ENCODE measurements around the gene LY6G6F. TPM values are rescaled to one million over a fixed set of nuclear protein-coding genes. Genes with fewer than 3 reads are reported as not detected.

Gene LY6G6F
- total and polyA plus RNA-seq, 2 of the 13 experiments (the other 11 are each of a cell fraction or from before 2014, with no cell fraction given): not detected

GRCh38 chr6:31733734-31734133, 27.1 kb downstream of the LY6G6F start (continued):
- TF ChIP-seq ZFP36L1 (CRISPR knock-in tag; IDR thresholded peaks at IDR 0.05) (no peak), NKX3-1 (CRISPR knock-in tag; IDR thresholded peaks at IDR 0.05) (no peak), PCBP2 (optimal IDR thresholded peaks at IDR 0.05; ENCODE audit: low read depth, low read length, poor library complexity, severe bottlenecking) (peak; percentile 65), PHF8 (CRISPR knock-in tag; IDR thresholded peaks at IDR 0.05) (0 out of 2 replicates have a peak, but pooled peaks have one; percentile 12), POLR2G (IDR thresholded peaks at IDR 0.05; ENCODE audit: low read depth, low read length) (0 out of 2 replicates have a peak, but pooled peaks have one; percentile 25), HNF1A (IDR thresholded peaks at IDR 0.05; ENCODE audit: low read depth) (no peak), HNF1A (CRISPR knock-in tag; IDR thresholded peaks at IDR 0.05; ENCODE audit: borderline replicate concordance) (no peak), TERF1 (CRISPR knock-in tag; IDR thresholded peaks at IDR 0.05) (no peak), ZNF607 (CRISPR knock-in tag; IDR thresholded peaks at IDR 0.05; ENCODE audit: borderline replicate concordance) (no peak), ZFP82 (CRISPR knock-in tag; IDR thresholded peaks at IDR 0.05; ENCODE audit: borderline replicate concordance) (no peak), ELF1 (CRISPR knock-in tag; IDR thresholded peaks at IDR 0.05) (no peak), ARNTL (CRISPR knock-in tag; IDR thresholded peaks at IDR 0.05) (no peak), FIP1L1 (IDR thresholded peaks at IDR 0.05; ENCODE audit: borderline replicate concordance, insufficient read depth, low read depth, low read length) (0 out of 2 replicates have a peak, but pooled peaks have one; percentile 55), U2AF2 (IDR thresholded peaks at IDR 0.05; ENCODE audit: low read depth, low read length) (no peak), ETV6 (CRISPR knock-in tag; conservative IDR thresholded peaks at IDR 0.05) (no peak), ZNF724P (CRISPR knock-in tag; IDR thresholded peaks at IDR 0.05; ENCODE audit: borderline replicate concordance) (0 out of 2 replicates have a peak, but pooled peaks have one; percentile 24), MEF2D (CRISPR knock-in tag; IDR thresholded peaks at IDR 0.05) (0 out of 2 replicates have a peak, but pooled peaks have one; percentile 13), PLRG1 (conservative IDR thresholded peaks at IDR 0.05) (no peak)
